HG03439 (cell line): ENCODE measurements around the gene TICRR.
A peak's percentile ranks its signal among the peaks of the same experiment; 100 is the strongest.
"Not testable (repeated sequence)": the region's sequence is repeated elsewhere in the genome, so short reads cannot be mapped to it uniquely, and the experiment has no call there.

Experiments used
- ATAC-seq: cut with Tn5 transposase; IDR thresholded peaks from one replicate; pipeline ENCODE4 v1.9.1; 2021; ENCODE audit warnings: mild to moderate bottlenecking, moderate library complexity; ENCODE audit not compliant: unreplicated experiment

TICRR gene

GRCh38 chr15:89575146-89575655 lies at the start of gene TICRR:
Gene TICRR, plus strand, starts transcription at chr15:89575469. Its CDS starts 118 bp downstream, at chr15:89575587.
- peak; percentile 94 for ATAC-seq

- ATAC-seq, result no peak
These were observed 49.1 kb upstream of the TICRR start for GRCh38 chr15:89526181-89526580.

- ATAC-seq, result no peak
These were observed 48.4 kb upstream of the TICRR start for GRCh38 chr15:89526601-89527441.

- no peak for ATAC-seq
These were observed 46.4 kb upstream of the TICRR start for GRCh38 chr15:89528757-89529352.

GRCh38 chr15:89530976-89531375 lies 44.3 kb upstream of the TICRR start:
- no peak for ATAC-seq

GRCh38 chr15:89531796-89532537 lies 43.3 kb upstream of the TICRR start:
- no peak for ATAC-seq

- ATAC-seq, result no peak
These were observed 41.3 kb upstream of the TICRR start for GRCh38 chr15:89533861-89534544.

GRCh38 chr15:89539027-89539426 lies 36.2 kb upstream of the TICRR start:
- ATAC-seq, result no peak

- ATAC-seq, result no peak
These were observed 32.9 kb upstream of the TICRR start for GRCh38 chr15:89542369-89542768.

- ATAC-seq, result no peak
These were observed 31.9 kb upstream of the TICRR start for GRCh38 chr15:89543389-89543788.

GRCh38 chr15:89549138-89549537 lies 26.1 kb upstream of the TICRR start:
- not testable (repeated sequence) for ATAC-seq

- no peak for ATAC-seq
These were observed 24.8 kb upstream of the TICRR start for GRCh38 chr15:89550427-89550826.

GRCh38 chr15:89551550-89551949 lies 23.7 kb upstream of the TICRR start:
- ATAC-seq, result no peak

GRCh38 chr15:89553632-89554031 lies 21.6 kb upstream of the TICRR start:
- no peak for ATAC-seq

- ATAC-seq, result no peak
These were observed 21.0 kb upstream of the TICRR start for GRCh38 chr15:89554247-89554646.

GRCh38 chr15:89555768-89556167 lies 19.5 kb upstream of the TICRR start:
- no peak for ATAC-seq

GRCh38 chr15:89556413-89557262 lies 18.6 kb upstream of the TICRR start:
- no peak for ATAC-seq

GRCh38 chr15:89559769-89560264 lies 15.5 kb upstream of the TICRR start:
- no peak for ATAC-seq

GRCh38 chr15:89566181-89566580 lies 9.1 kb upstream of the TICRR start:
- no peak for ATAC-seq
